ENCODE measurements around the gene PRIM2.
"Not testable (repeated sequence)": the region's sequence is repeated elsewhere in the genome, so short reads cannot be mapped to it uniquely, and the experiment has no call there.

The PRIM2 gene

GRCh38 chr6:57631773-57632172 is 314.3 kb downstream of the PRIM2 start:
- DNase-seq: not testable (repeated sequence)

GRCh38 chr6:57658526-57658925 is 341.1 kb downstream of the PRIM2 start:
- not testable (repeated sequence) for DNase-seq

GRCh38 chr6:57659794-57660193 is 342.4 kb downstream of the PRIM2 start:
- DNase-seq: not testable (repeated sequence)

- peak; percentile 48 for DNase-seq
Observed at GRCh38 chr6:57660940-57661339, 343.5 kb downstream of the PRIM2 start.

- DNase-seq: not testable (repeated sequence)
Observed at GRCh38 chr6:57668108-57668507, 350.7 kb downstream of the PRIM2 start.

- DNase-seq: not testable (repeated sequence)
Observed at GRCh38 chr6:57671237-57671636, 353.8 kb downstream of the PRIM2 start.

- peak; percentile 25 for DNase-seq
Observed at GRCh38 chr6:57671937-57672627, 354.7 kb downstream of the PRIM2 start.

- DNase-seq: peak; percentile 60
Observed at GRCh38 chr6:57673281-57673680, 355.9 kb downstream of the PRIM2 start.

- DNase-seq: not testable (repeated sequence)
Observed at GRCh38 chr6:57675386-57675785, 358.0 kb downstream of the PRIM2 start.

- DNase-seq: not testable (repeated sequence)
Observed at GRCh38 chr6:57696382-57696781, 379.0 kb downstream of the PRIM2 start.

Measured in DMS53 (cell line).